SK-N-SH (cell line): ENCODE results near the gene ADAMTS16. TPM values are rescaled to one million over a fixed set of nuclear protein-coding genes. Genes with fewer than 3 reads are reported as not detected.

Source experiments
- CTCF ChIA-PET: fragments of 300-600, 350-600 bp; formaldehyde crosslinking; extraction: SDS; loops from one replicate; lab custom pipeline; 2021; lab: Yijun Ruan, JAX
- POLR2A ChIA-PET: fragments of 350-600 bp; sonication (Branson Sonifier 250); formaldehyde crosslinking; extraction: SDS; loops from one replicate; lab custom pipeline; 2020; ENCODE audit warnings: antibody characterized with exemption, inconsistent platforms; lab: Yijun Ruan, JAX
- DNase-seq: peaks from one replicate; pipeline ENCODE4 v3.0.0; 2012
- H2AFZ ChIP-seq: fragments of 200-600 bp; sonication (generic); 2 replicates; pipeline ENCODE4 v1.8.1; 2016; ENCODE audit warnings: antibody characterized with exemption, mild to moderate bottlenecking, low read depth
- H3F3A ChIP-seq: fragments of 200-600 bp; sonication (generic); replicated peaks from 2 replicates; pipeline ENCODE3; 2016; ENCODE audit warnings: antibody characterized with exemption, mild to moderate bottlenecking; ENCODE audit not compliant: insufficient read depth
- H3K27ac ChIP-seq, 2 experiments: fragments of 200-500 bp in 1 of 2; fragments of 200-600 bp in 1 of 2; sonication (Bioruptor generic) in 1 of 2; sonication (generic), shearing (Covaris generic) in 1 of 2; 2 replicates each; pipeline versions ENCODE4 v1.5.1 to v1.6.1; 2014 to 2016; ENCODE audit warnings: low read depth in 2 of 2, inconsistent platforms in 1 of 2, low read length in 1 of 2, mild to moderate bottlenecking in 1 of 2, mixed read lengths in 1 of 2
- H3K27me3 ChIP-seq: fragments of 200-600 bp; sonication (generic), shearing (Covaris generic); 2 replicates; pipeline ENCODE4 v1.6.1; 2016; ENCODE audit warnings: mixed run types; ENCODE audit not compliant: insufficient read depth
- H3K36me3 ChIP-seq, 2 experiments: fragments of 200-500 bp in 1 of 2; fragments of 200-600 bp in 1 of 2; sonication (Bioruptor generic) in 1 of 2; sonication (generic) in 1 of 2; replicated peaks in 1 of 2; 2 replicates each; pipeline versions ENCODE3 to v1.5.1; 2014 to 2016; ENCODE audit warnings: low read length in 1 of 2, mild to moderate bottlenecking in 1 of 2; ENCODE audit not compliant: insufficient read depth in 2 of 2, control insufficient read depth in 1 of 2
- H3K4me1 ChIP-seq, 2 experiments: fragments of 200-500 bp in 1 of 2; fragments of 200-600 bp in 1 of 2; sonication (Bioruptor generic) in 1 of 2; sonication (generic), shearing (Covaris generic) in 1 of 2; 2 replicates each; pipeline versions ENCODE4 v1.5.1 to v1.6.1; 2014 to 2016; ENCODE audit warnings: low read depth in 1 of 2, low read length in 1 of 2, mixed run types in 1 of 2; ENCODE audit not compliant: insufficient read depth in 2 of 2, control insufficient read depth in 1 of 2
- H3K4me2 ChIP-seq: fragments of 200-600 bp; sonication (generic), shearing (Covaris generic); 2 replicates; pipeline ENCODE4 v1.6.1; 2017; ENCODE audit warnings: mixed run types
- H3K4me3 ChIP-seq, 2 experiments: fragments of 200-500 bp in 1 of 2; fragments of 200-600 bp in 1 of 2; sonication (Bioruptor generic) in 1 of 2; sonication (generic), shearing (Covaris generic) in 1 of 2; 2 replicates each; pipeline versions ENCODE4 v1.5.1 to v1.8.1; 2014 to 2016; ENCODE audit warnings: low read depth in 2 of 2, inconsistent platforms in 1 of 2, low read length in 1 of 2, mild to moderate bottlenecking in 1 of 2, mixed read lengths in 1 of 2, moderate library complexity in 1 of 2
- H3K79me2 ChIP-seq: fragments of 200-600 bp; sonication (generic); 2 replicates; pipeline ENCODE4 v1.8.1; 2017; ENCODE audit warnings: mild to moderate bottlenecking; ENCODE audit not compliant: insufficient read depth
- H3K9ac ChIP-seq: fragments of 200-600 bp; sonication (generic); 2 replicates; pipeline ENCODE4 v1.6.1; 2017; ENCODE audit warnings: mixed run types
- H3K9me2 ChIP-seq: fragments of 200-600 bp; sonication (generic); 2 replicates; pipeline ENCODE4 v1.6.1; 2017; ENCODE audit warnings: mixed run types
- H3K9me3 ChIP-seq: fragments of 200-600 bp; sonication (generic); 2 replicates; pipeline ENCODE4 v1.6.1; 2017; ENCODE audit warnings: mixed run types, mild to moderate bottlenecking, moderate library complexity
- H4K20me1 ChIP-seq: fragments of 200-600 bp; sonication (generic); 2 replicates; pipeline ENCODE4 v1.6.1; 2017; ENCODE audit warnings: mild to moderate bottlenecking, mixed run types; ENCODE audit not compliant: insufficient read depth
- CTCF ChIP-seq: fragments of 200-600 bp; sonication (generic); IDR thresholded peaks from 2 replicates; pipeline ENCODE4 v1.6.1; 2017; ENCODE audit warnings: antibody characterized with exemption, mild to moderate bottlenecking, moderate library complexity
- ELF1 ChIP-seq: IDR thresholded peaks from 2 replicates; pipeline ENCODE4 v1.4.0; 2012
- EZH2phosphoT487 ChIP-seq: fragments of 200-600 bp; sonication (generic); IDR thresholded peaks from 2 replicates; pipeline ENCODE4 v1.6.1; 2017; ENCODE audit warnings: low read depth, mixed run types, mild to moderate bottlenecking, antibody characterized with exemption, moderate library complexity, borderline replicate concordance
- FOXJ3 ChIP-seq: sonication (generic); formaldehyde crosslinking; IDR thresholded peaks from 2 replicates; pipeline ENCODE4 v1.5.1; 2020; ENCODE audit warnings: mild to moderate bottlenecking, missing genetic modification reagents
- GATA2 ChIP-seq: sonication (generic); formaldehyde crosslinking; IDR thresholded peaks from 2 replicates; pipeline ENCODE4 v1.5.0; 2020; ENCODE audit warnings: mild to moderate bottlenecking, missing genetic modification reagents
- IRF3 ChIP-seq: fragments of 150-350 bp; IDR thresholded peaks from 2 replicates; pipeline ENCODE4 v1.6.1; 2016; ENCODE audit warnings: mild to moderate bottlenecking, low read depth, low read length
- NRF1 ChIP-seq: IDR thresholded peaks from 2 replicates; pipeline ENCODE4 v1.6.1; 2012; ENCODE audit warnings: low read depth, mild to moderate bottlenecking, low read length
- RCOR1 ChIP-seq: fragments of 150-350 bp; IDR thresholded peaks from 2 replicates; pipeline ENCODE4 v1.6.1; 2017; ENCODE audit warnings: antibody characterized with exemption, low read length
- RFX5 ChIP-seq: IDR thresholded peaks from 2 replicates; pipeline ENCODE4 v1.6.1; 2012; ENCODE audit warnings: mild to moderate bottlenecking, improper control_type of control experiment, low read length
- RXRA ChIP-seq: IDR thresholded peaks from 2 replicates; pipeline ENCODE4 v1.4.0; 2012; ENCODE audit warnings: low read depth, mild to moderate bottlenecking, borderline replicate concordance
- SMC3 ChIP-seq: IDR thresholded peaks from 2 replicates; pipeline ENCODE4 v1.6.1; 2012; ENCODE audit warnings: low read depth, low read length, improper control_type of control experiment
- TAF1 ChIP-seq: IDR thresholded peaks from 2 replicates; pipeline ENCODE4 v1.6.1; 2012; ENCODE audit warnings: low read depth, mild to moderate bottlenecking, low read length, moderate library complexity, borderline replicate concordance
- YY1 ChIP-seq: IDR thresholded peaks from 2 replicates; pipeline ENCODE4 v1.4.0; 2012; ENCODE audit warnings: low read depth, mild to moderate bottlenecking
- WGBS: methylation state at CpG from one replicate; pipeline ENCODE4 v1.1.6; 2017; ENCODE audit warnings: low lambda C conversion rate; 5-methylcytosine and 5-hydroxymethylcytosine counted together
- polyA plus RNA-seq, 3 experiments: library from polyadenylated mRNA; depleted of rRNA; stranded (reverse); fragments of >200 nt; gene quantifications; 2 replicates each; pipeline ENCODE4 v1.2.3, GENCODE V29; 2012

Gene ADAMTS16
- polyA plus RNA-seq, 1 of the 3 experiments (the other 2 are of a cell fraction) = not detected

GRCh38 chr5:5169466-5169865, 29.3 kb downstream of the ADAMTS16 start:
- no peaks in the 10 kb centered on the region for H3K9me3 ChIP-seq
- WGBS = 66% methylated on average over 8 of the region's 8 CpGs
- H3K79me2 ChIP-seq = no peaks in the 10 kb centered on the region
- peaks cover 0 to 3% of the 10 kb centered on the region in 2 experiments; a peak in 1 of 4 replicates for H3K4me1 ChIP-seq
- no peak overlapping the region for H3K9ac ChIP-seq
- H2AFZ ChIP-seq = no peak overlapping the region
- no peak overlapping the region for H3K4me3 ChIP-seq
- CTCF ChIA-PET = no interaction called here
- no peak for DNase-seq
- no peaks in the 10 kb centered on the region for H3F3A ChIP-seq
- H3K9me2 ChIP-seq = no peaks in the 10 kb centered on the region
- POLR2A ChIA-PET = no interaction called here
- H3K36me3 ChIP-seq = no peaks in the 10 kb centered on the region
- TF ChIP-seq IRF3 (no peak), RFX5 (no peak), NRF1 (no peak), RCOR1 (no peak), SMC3 (no peak)
- TF ChIP-seq, all 33 proteins: peak for 0
- H3K27me3 ChIP-seq = no peaks in the 10 kb centered on the region
- H4K20me1 ChIP-seq = no peaks in the 10 kb centered on the region
- H3K27ac ChIP-seq = no peak overlapping the region
- no peak overlapping the region for H3K4me2 ChIP-seq

- POLR2A ChIA-PET = no interaction called here
- no peaks in the 10 kb centered on the region for H3K79me2 ChIP-seq
- H3K4me3 ChIP-seq = no peak overlapping the region
- H3K36me3 ChIP-seq = no peaks in the 10 kb centered on the region
- no peaks in the 10 kb centered on the region for H4K20me1 ChIP-seq
- H3K4me2 ChIP-seq = no peak overlapping the region
- TF ChIP-seq RXRA (no peak), FOXJ3 (no peak)
- H3K4me1 ChIP-seq = no peaks in the 10 kb centered on the region
- CTCF ChIA-PET = interaction anchor here (1.6 kb wide), 1 partner anchor 17 kb away, joined by 5 read pairs; no protein-coding TSS in a partner anchor
- no peaks in the 10 kb centered on the region for H3F3A ChIP-seq
- H3K27me3 ChIP-seq = no peaks in the 10 kb centered on the region
- H3K9me3 ChIP-seq = no peaks in the 10 kb centered on the region
- no peak overlapping the region for H3K27ac ChIP-seq
- no peak overlapping the region for H2AFZ ChIP-seq
- H3K9me2 ChIP-seq = no peaks in the 10 kb centered on the region
- H3K9ac ChIP-seq = no peak overlapping the region
- no peak for DNase-seq
- 58% methylated on average over 4 of the region's 4 CpGs for WGBS
These were observed 38.0 kb downstream of the ADAMTS16 start for GRCh38 chr5:5178136-5178535.

DNA sequence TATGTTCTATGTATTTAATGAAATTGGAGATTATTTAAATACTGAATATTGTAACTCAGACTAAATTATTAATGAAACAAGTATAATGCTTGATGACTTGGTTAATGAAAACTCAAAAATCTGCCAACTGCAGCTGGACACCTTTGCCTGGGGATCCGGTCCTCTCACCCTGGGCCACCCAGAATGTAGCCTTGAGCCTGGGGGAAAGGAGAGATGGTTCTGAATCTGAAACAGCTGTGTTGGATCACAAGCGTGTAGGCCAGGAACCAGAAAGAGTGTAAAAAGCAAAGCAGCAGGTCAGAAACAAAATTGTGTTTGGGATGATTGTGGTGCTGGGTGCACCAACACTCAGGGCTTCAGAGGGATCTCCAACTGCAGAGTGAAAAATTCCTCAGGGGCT, 38.5 kb downstream of the ADAMTS16 start:
- H3F3A ChIP-seq = no peaks in the 10 kb centered on the region
- H3K9ac ChIP-seq = no peak overlapping the region
- H3K4me1 ChIP-seq = no peaks in the 10 kb centered on the region
- POLR2A ChIA-PET = no interaction called here
- DNase-seq = no peak
- H4K20me1 ChIP-seq = no peaks in the 10 kb centered on the region
- no peaks in the 10 kb centered on the region for H3K9me3 ChIP-seq
- CTCF ChIA-PET = interaction anchor here (1.6 kb wide), 1 partner anchor 17 kb away, joined by 5 read pairs; no protein-coding TSS in a partner anchor
- H3K4me2 ChIP-seq = no peak overlapping the region
- TF ChIP-seq ELF1 (no peak), CTCF (no peak), YY1 (no peak), IRF3 (no peak), GATA2 (no peak), EZH2phosphoT487 (no peak), TAF1 (no peak)
- H3K27me3 ChIP-seq = no peaks in the 10 kb centered on the region
- no peaks in the 10 kb centered on the region for H3K9me2 ChIP-seq
- H3K79me2 ChIP-seq = no peaks in the 10 kb centered on the region
- H3K27ac ChIP-seq = no peak overlapping the region
- WGBS = 71% methylated on average over 2 of the region's 2 CpGs
- H2AFZ ChIP-seq = no peak overlapping the region
- no peak overlapping the region for H3K4me3 ChIP-seq
- H3K36me3 ChIP-seq = no peaks in the 10 kb centered on the region
